ENCODE measurements around the gene INO80B. TPM values are rescaled to one million over a fixed set of nuclear protein-coding genes. Genes with fewer than 3 reads are reported as not detected.

The INO80B gene
- total RNA-seq, 4 donors from 2014 or later: 5.4 to 41.9 (median 20.3) TPM

DNA sequence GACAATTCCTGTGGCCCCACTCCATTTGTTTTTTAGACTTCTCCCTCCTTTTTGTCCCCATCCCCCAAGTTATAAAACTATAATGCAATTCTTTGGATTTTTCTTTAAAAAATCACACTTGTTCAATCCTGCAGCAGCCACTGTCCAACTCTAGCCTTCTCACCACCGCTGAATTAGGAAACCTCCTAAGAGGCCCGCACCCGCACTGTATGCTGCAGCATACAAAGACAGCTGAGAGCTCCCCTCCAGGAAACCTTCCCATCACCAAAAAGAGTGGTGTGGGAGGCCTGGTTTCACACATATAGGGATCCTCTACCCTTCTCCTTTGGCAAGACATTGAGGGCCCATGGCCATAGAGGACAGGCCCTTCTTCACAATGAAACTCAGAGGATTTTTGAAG lies 49.7 kb downstream of the INO80B start:
- no peak for DNase-seq
- Histone ChIP-seq H3K4me1 (peaks cover 33 to 66% (median 39%) of the 10 kb centered on the region in 3 donors), H3K27ac (no peak overlapping the region), H3K27me3 (peaks cover 2 to 56% (median 4%) of the 10 kb centered on the region in 4 donors), H3K9me3 (no peaks in the 10 kb centered on the region), H3K36me3 (peaks cover 0 to 23% (median 9%) of the 10 kb centered on the region in 3 donors), H3K4me3 (no peak overlapping the region)
- intact Hi-C loops (cut with DNase I): no loop called here
- WGBS, 2 donors: 90% methylated on average over 2 to 3 of the region's 3 CpGs
- TF ChIP-seq, protein P1, sequence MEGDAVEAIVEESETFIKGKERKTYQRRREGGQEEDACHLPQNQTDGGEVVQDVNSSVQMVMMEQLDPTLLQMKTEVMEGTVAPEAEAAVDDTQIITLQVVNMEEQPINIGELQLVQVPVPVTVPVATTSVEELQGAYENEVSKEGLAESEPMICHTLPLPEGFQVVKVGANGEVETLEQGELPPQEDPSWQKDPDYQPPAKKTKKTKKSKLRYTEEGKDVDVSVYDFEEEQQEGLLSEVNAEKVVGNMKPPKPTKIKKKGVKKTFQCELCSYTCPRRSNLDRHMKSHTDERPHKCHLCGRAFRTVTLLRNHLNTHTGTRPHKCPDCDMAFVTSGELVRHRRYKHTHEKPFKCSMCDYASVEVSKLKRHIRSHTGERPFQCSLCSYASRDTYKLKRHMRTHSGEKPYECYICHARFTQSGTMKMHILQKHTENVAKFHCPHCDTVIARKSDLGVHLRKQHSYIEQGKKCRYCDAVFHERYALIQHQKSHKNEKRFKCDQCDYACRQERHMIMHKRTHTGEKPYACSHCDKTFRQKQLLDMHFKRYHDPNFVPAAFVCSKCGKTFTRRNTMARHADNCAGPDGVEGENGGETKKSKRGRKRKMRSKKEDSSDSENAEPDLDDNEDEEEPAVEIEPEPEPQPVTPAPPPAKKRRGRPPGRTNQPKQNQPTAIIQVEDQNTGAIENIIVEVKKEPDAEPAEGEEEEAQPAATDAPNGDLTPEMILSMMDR (IDR thresholded peaks at IDR 0.05): no peak
- TF ChIP-seq POLR2A (IDR thresholded peaks at IDR 0.05): no peak

DNA sequence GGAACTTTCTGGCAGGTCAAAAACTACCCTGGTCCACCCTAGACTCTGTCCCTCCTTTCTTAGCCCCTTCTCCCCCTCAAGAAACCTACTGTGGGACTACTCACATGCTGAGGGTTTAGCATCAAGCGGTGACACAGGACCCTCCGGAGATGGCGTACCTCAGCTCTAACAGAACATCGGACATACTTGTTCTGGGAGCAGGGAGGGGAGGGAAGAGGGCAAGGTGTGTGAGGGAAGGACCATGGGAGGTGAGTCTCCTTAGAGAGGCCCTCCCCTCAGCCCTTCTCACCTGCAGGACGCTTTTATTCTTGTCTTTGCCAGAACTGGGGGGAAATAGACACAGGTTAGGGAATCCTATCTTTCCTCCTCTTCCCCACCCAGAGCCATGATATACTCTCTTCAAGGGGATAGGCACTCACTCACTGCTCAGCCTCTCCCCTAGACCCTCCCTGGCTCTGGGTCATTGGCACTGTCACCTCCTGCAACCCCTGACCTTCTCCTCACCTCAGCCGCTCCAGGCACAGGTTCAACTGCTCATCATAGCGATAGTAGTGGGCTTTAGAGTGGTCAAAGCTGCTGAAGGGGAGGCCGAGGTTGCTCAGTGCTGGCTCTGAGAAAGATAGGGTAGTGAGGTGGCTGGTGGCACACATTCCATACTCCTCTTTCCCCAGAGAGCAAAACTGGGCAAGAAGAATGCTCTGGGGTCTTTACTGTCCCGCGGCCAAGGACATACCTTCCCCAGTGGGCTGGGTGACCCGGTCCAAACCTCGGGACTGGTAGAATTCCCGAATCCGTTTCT lies 50.8 kb downstream of the INO80B start:
- DNase-seq: no peak
- Histone ChIP-seq H3K9me3 (no peaks in the 10 kb centered on the region), H3K4me3 (peak overlapping the region in 2 of 4 donors; percentile 69 to 86), H3K4me1 (peaks cover 32 to 61% (median 37%) of the 10 kb centered on the region in 3 donors), H3K27ac (no peak overlapping the region), H3K27me3 (peaks cover 0 to 56% (median 0%) of the 10 kb centered on the region in 4 donors), H3K36me3 (peaks cover 0 to 23% (median 9%) of the 10 kb centered on the region in 3 donors)
- no peak for TF ChIP-seq POLR2A (IDR thresholded peaks at IDR 0.05)
- TF ChIP-seq, protein P1 (IDR thresholded peaks at IDR 0.05): no peak
- WGBS, 2 donors: 90 to 92% methylated on average over 12 to 13 of the region's 14 CpGs
- intact Hi-C loops (cut with DNase I): no loop called here

DNA sequence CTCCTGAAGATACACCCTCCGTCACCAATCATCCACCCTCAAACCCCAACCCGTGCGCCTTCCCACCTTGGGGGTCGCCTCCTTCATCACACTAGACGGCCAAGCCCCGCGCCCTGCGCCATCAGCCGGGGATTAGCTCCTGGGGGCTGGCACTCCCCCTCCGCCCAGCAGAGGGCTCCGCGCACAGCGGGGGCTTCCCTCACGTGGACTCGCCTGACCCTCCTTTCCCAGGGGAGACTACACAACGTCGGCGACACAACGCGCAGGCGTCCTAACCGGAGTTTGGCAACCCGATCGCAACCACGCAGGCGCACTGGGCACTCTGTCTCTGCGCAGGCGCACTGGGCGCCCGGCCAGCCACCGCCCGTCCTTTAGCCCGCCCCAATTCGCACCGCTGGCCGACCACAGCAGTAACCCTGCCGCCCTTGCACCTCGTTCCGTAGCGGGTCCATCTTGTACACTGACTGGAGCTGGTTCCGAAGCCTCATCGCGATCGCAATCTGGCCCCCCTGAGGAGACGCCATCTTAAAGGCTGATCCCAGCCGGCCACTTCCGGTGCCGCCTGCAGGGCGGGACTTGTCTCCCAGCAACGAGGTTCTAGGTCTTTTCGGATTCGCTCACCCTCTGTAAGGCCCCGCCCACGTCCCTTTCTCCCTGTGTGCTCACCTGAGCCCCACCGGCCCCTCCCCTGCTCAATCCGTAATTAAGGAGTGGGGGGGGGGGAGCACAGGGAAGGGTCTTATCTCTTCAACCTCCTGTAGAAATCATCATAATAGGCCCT lies 52.4 kb downstream of the INO80B start, which contains the start of gene PCGF1:
Gene PCGF1 (minus strand): TSS at position 551 of the 781 bp plus-strand sequence. CDS start 27 bp downstream, at position 524.
- Histone ChIP-seq H3K9me3 (no peaks in the 10 kb centered on the region), H3K27ac (peak within 1 kb of the TSS; percentile 96 to 99 (median 97)), H3K4me1 (peaks cover 26 to 56% (median 33%) of the 10 kb centered on the region in 3 donors), H3K4me3 (peak within 1 kb of the TSS; percentile 56 to 86 (median 72)), H3K36me3 (peaks cover 0 to 23% (median 9%) of the 10 kb centered on the region in 3 donors), H3K27me3 (peaks cover 0 to 56% (median 9%) of the 10 kb centered on the region in 4 donors)
- peak; percentile 89 for DNase-seq
- intact Hi-C loops (cut with DNase I): no loop called here
- peak in 3 of 4 donors; percentile 25 to 55 (median 30) for TF ChIP-seq POLR2A (IDR thresholded peaks at IDR 0.05)
- TF ChIP-seq, protein P1 (IDR thresholded peaks at IDR 0.05): peak in 5 of 6 experiments; percentile 8 to 38 (median 20)
- 1% methylated on average over 32 to 37 of the region's 56 CpGs for WGBS, 2 donors

Other genes starting within 250 kb of the INO80B start
- gene SLC4A5, start 111.7 kb upstream of the INO80B start, total RNA-seq: 1 to 10 TPM in 2 of 4 donors, under 1 TPM in 2; 0.62 to 2.3 (median 1.2) TPM
- 10 to 100 TPM; 67.1 to 80.1 (median 75.0) TPM for gene DCTN1, start 74.8 kb upstream of the INO80B start, total RNA-seq
- under 1 TPM; 0.22 to 0.76 (median 0.59) TPM for gene C2orf81, start 33.5 kb upstream of the INO80B start, total RNA-seq
- gene WDR54, start 33.4 kb upstream of the INO80B start, total RNA-seq: 1 to 10 TPM; 3.1 to 9.1 (median 6.0) TPM
- gene RTKN, start 13.2 kb upstream of the INO80B start, total RNA-seq: 10 to 100 TPM; 20.2 to 37.8 (median 27.9) TPM
- gene WBP1, start 3.4 kb downstream of the INO80B start, total RNA-seq: 10 to 100 TPM; 14.2 to 34.1 (median 25.3) TPM
- gene MOGS, start 10.3 kb downstream of the INO80B start, total RNA-seq: 10 to 100 TPM; 29.3 to 37.4 (median 33.9) TPM
- 10 to 100 TPM; 10.7 to 25.2 (median 22.1) TPM for gene MRPL53, start 17.6 kb downstream of the INO80B start, total RNA-seq
- gene CCDC142, start 27.9 kb downstream of the INO80B start, total RNA-seq: 10 to 100 TPM in 2 of 4 donors, 1 to 10 TPM in 2; 6.5 to 24.6 (median 14.5) TPM
- gene TTC31, start 28.0 kb downstream of the INO80B start, total RNA-seq: 10 to 100 TPM; 11.2 to 27.7 (median 17.5) TPM
- gene LBX2, start 44.5 kb downstream of the INO80B start, total RNA-seq: under 1 TPM in 2 of 4 donors, not detected in 2; 0.38 to 0.57 TPM
- gene PCGF1, start 52.6 kb downstream of the INO80B start, total RNA-seq: 10 to 100 TPM in 3 of 4 donors, 1 to 10 TPM in 1; 4.4 to 16.2 (median 14.7) TPM
- gene TLX2, start 59.4 kb downstream of the INO80B start, total RNA-seq: not detected
- gene DQX1, start 71.1 kb downstream of the INO80B start, total RNA-seq: 10 to 100 TPM in 1 of 4 donors, 1 to 10 TPM in 3; 3.8 to 13.3 (median 5.7) TPM
- 100 to 1,000 TPM in 2 of 4 donors, 10 to 100 TPM in 2; 79.9 to 142 (median 105) TPM for gene AUP1, start 74.6 kb downstream of the INO80B start, total RNA-seq
- 10 to 100 TPM; 16.9 to 25.8 (median 22.0) TPM for gene HTRA2, start 74.8 kb downstream of the INO80B start, total RNA-seq
- gene LOXL3, start 98.9 kb downstream of the INO80B start, total RNA-seq: 1 to 10 TPM in 2 of 4 donors, under 1 TPM in 1, not detected in 1; 0.48 to 4.3 (median 3.2) TPM
- 1 to 10 TPM in 2 of 4 donors, under 1 TPM in 1, not detected in 1; 0.88 to 6.7 (median 3.0) TPM for gene DOK1, start 99.6 kb downstream of the INO80B start, total RNA-seq
- under 1 TPM in 1 of 4 donors, not detected in 3; 0.19 TPM for gene M1AP, start 193.2 kb downstream of the INO80B start, total RNA-seq
- 1 to 10 TPM in 3 of 4 donors, under 1 TPM in 1; 0.42 to 6.1 (median 1.7) TPM for gene SEMA4F, start 199.2 kb downstream of the INO80B start, total RNA-seq